ENCODE measurements around the gene DGKZ. TPM values are rescaled to one million over a fixed set of nuclear protein-coding genes. Genes with fewer than 3 reads are reported as not detected.

The DGKZ gene
- total and polyA plus RNA-seq, 2 of the 13 experiments (the other 11 are each of a cell fraction or from before 2014, with no cell fraction given), result 15.8 to 20.7 TPM

DNA sequence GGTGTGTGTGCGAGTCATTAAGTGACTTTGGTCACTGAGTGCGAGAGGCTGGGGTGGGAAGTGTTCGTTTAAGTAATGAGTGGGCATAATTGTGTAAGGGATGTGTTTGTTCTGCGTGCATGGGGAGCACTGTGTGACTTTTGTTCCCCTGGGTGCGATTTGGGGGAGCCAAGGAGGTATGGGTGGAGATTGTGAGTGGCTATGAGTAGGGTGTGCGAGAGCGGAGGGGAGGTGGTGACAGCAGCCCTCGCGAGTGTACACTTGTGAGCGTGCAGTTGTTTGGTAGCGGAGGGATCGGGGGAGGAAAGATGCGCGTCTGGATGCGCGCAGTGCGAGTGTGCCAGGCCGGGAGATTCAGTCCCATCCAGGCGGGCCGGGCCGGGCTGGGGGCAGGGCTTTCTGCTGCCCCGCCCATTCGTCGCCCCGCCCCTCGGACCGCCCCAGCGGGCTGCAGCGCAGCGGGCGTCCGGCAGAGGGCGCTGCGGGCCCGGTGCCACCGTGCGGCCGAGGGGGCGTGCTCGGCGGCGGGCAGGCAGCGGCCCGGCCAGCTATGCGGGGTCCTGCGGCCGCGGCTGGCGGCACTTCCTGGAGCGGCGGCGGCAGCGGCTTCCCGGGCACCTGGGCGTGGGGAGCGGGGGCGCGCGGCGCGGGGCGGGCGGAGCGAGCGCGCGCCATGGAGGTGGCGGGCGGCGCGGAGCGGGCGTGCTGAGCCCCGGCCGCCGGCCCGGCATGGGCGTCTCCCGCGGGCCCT, at the start of gene DGKZ (continued):
- TF ChIP-seq, protein P1, sequence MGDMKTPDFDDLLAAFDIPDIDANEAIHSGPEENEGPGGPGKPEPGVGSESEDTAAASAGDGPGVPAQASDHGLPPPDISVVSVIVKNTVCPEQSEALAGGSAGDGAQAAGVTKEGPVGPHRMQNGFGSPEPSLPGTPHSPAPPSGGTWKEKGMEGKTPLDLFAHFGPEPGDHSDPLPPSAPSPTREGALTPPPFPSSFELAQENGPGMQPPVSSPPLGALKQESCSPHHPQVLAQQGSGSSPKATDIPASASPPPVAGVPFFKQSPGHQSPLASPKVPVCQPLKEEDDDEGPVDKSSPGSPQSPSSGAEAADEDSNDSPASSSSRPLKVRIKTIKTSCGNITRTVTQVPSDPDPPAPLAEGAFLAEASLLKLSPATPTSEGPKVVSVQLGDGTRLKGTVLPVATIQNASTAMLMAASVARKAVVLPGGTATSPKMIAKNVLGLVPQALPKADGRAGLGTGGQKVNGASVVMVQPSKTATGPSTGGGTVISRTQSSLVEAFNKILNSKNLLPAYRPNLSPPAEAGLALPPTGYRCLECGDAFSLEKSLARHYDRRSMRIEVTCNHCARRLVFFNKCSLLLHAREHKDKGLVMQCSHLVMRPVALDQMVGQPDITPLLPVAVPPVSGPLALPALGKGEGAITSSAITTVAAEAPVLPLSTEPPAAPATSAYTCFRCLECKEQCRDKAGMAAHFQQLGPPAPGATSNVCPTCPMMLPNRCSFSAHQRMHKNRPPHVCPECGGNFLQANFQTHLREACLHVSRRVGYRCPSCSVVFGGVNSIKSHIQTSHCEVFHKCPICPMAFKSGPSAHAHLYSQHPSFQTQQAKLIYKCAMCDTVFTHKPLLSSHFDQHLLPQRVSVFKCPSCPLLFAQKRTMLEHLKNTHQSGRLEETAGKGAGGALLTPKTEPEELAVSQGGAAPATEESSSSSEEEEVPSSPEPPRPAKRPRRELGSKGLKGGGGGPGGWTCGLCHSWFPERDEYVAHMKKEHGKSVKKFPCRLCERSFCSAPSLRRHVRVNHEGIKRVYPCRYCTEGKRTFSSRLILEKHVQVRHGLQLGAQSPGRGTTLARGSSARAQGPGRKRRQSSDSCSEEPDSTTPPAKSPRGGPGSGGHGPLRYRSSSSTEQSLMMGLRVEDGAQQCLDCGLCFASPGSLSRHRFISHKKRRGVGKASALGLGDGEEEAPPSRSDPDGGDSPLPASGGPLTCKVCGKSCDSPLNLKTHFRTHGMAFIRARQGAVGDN (CRISPR knock-in tag; IDR thresholded peaks at IDR 0.05), result no peak
- TF ChIP-seq, protein P2, sequence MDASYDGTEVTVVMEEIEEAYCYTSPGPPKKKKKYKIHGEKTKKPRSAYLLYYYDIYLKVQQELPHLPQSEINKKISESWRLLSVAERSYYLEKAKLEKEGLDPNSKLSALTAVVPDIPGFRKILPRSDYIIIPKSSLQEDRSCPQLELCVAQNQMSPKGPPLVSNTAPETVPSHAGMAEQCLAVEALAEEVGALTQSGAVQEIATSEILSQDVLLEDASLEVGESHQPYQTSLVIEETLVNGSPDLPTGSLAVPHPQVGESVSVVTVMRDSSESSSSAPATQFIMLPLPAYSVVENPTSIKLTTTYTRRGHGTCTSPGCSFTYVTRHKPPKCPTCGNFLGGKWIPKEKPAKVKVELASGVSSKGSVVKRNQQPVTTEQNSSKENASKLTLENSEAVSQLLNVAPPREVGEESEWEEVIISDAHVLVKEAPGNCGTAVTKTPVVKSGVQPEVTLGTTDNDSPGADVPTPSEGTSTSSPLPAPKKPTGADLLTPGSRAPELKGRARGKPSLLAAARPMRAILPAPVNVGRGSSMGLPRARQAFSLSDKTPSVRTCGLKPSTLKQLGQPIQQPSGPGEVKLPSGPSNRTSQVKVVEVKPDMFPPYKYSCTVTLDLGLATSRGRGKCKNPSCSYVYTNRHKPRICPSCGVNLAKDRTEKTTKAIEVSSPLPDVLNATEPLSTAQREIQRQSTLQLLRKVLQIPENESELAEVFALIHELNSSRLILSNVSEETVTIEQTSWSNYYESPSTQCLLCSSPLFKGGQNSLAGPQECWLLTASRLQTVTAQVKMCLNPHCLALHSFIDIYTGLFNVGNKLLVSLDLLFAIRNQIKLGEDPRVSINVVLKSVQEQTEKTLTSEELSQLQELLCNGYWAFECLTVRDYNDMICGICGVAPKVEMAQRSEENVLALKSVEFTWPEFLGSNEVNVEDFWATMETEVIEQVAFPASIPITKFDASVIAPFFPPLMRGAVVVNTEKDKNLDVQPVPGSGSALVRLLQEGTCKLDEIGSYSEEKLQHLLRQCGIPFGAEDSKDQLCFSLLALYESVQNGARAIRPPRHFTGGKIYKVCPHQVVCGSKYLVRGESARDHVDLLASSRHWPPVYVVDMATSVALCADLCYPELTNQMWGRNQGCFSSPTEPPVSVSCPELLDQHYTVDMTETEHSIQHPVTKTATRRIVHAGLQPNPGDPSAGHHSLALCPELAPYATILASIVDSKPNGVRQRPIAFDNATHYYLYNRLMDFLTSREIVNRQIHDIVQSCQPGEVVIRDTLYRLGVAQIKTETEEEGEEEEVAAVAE (CRISPR knock-in tag; IDR thresholded peaks at IDR 0.05; ENCODE audit: borderline replicate concordance), result no peak
- peak; percentile 42; the same call in 1 of the 2 replicates for TF ChIP-seq HCFC1 (IDR thresholded peaks at IDR 0.05; ENCODE audit: low read depth, low read length)
- peak; percentile 68 for TF ChIP-seq SKI (IDR thresholded peaks at IDR 0.05; ENCODE audit: partially characterized antibody)
- TF ChIP-seq GABPB1 (CRISPR knock-in tag; IDR thresholded peaks at IDR 0.05), result peak; percentile 63; the same call in 1 of the 2 replicates
- TF ChIP-seq, protein P3, sequence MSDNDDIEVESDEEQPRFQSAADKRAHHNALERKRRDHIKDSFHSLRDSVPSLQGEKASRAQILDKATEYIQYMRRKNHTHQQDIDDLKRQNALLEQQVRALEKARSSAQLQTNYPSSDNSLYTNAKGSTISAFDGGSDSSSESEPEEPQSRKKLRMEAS (IDR thresholded peaks at IDR 0.05), result peak; percentile 58; the same call in 1 of the 2 replicates
- no peak for TF ChIP-seq HNRNPUL1 (IDR thresholded peaks at IDR 0.05; ENCODE audit: low read depth, low read length)
- no peak for TF ChIP-seq HNRNPH1 (optimal IDR thresholded peaks at IDR 0.05; ENCODE audit: low read depth, low read length)

All from HepG2 (cell line).